ENCODE data around the gene WNT9B. TPM values are rescaled to one million over a fixed set of nuclear protein-coding genes. Genes with fewer than 3 reads are reported as not detected.

WNT9B gene
- total RNA-seq, 6 experiments from 2014 or later: not detected

GRCh38 chr17:46885415-46886309 lies 34.3 kb downstream of the WNT9B start:
- Mint-ChIP-seq H3K9me3 (no peaks in the 10 kb centered on the region), H3K4me3 (no peak overlapping the region), H3K36me3 (ENCODE audit: low read depth) (no peaks in the 10 kb centered on the region), H3K27me3 (ENCODE audit: insufficient read depth) (peaks cover 56% of the 10 kb centered on the region), H3K4me1 (ENCODE audit: low read depth) (no peaks in the 10 kb centered on the region), H3K27ac (no peak overlapping the region)
- no peak for TF ChIP-seq CTCF (IDR thresholded peaks at IDR 0.05)
- DNase-seq: no peak

DNA sequence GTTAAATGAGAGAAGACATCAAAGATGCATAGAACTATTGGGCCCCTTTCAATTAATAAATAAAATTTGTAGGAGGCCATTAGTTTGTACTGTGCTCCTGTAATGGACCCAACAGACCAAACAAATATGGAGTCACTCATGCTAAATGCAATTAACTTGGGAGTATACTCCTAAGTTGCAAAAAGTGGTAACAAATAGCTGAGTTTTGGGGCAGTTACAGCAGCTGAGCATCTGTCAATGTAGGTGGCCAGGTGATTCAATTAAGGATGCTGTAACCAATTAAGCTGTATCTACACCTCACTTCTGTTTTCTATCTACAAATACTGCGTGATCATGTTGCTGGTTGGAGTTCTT lies 34.9 kb downstream of the WNT9B start:
- Mint-ChIP-seq H3K27ac (no peak overlapping the region), H3K27me3 (ENCODE audit: insufficient read depth) (peaks cover 60% of the 10 kb centered on the region), H3K4me1 (ENCODE audit: low read depth) (no peaks in the 10 kb centered on the region), H3K9me3 (no peaks in the 10 kb centered on the region), H3K36me3 (ENCODE audit: low read depth) (no peaks in the 10 kb centered on the region), H3K4me3 (no peak overlapping the region)
- TF ChIP-seq CTCF (IDR thresholded peaks at IDR 0.05): no peak
- no peak for DNase-seq

- no peaks in the 10 kb centered on the region for H3K9me3 Mint-ChIP-seq
- peaks cover 73% of the 10 kb centered on the region for H3K27me3 Mint-ChIP-seq (ENCODE audit: insufficient read depth)
- no peak for DNase-seq
- H3K4me1 Mint-ChIP-seq (ENCODE audit: low read depth): no peaks in the 10 kb centered on the region
- no peak overlapping the region for H3K27ac Mint-ChIP-seq
- no peak for TF ChIP-seq CTCF (IDR thresholded peaks at IDR 0.05)
- H3K36me3 Mint-ChIP-seq (ENCODE audit: low read depth): no peaks in the 10 kb centered on the region
- H3K4me3 Mint-ChIP-seq: no peak overlapping the region
Measured at GRCh38 chr17:46887717-46888116, 36.3 kb downstream of the WNT9B start.

GRCh38 chr17:46888727-46889126 lies 37.3 kb downstream of the WNT9B start:
- no peaks in the 10 kb centered on the region for H3K36me3 Mint-ChIP-seq (ENCODE audit: low read depth)
- H3K9me3 Mint-ChIP-seq: no peaks in the 10 kb centered on the region
- H3K4me3 Mint-ChIP-seq: no peak overlapping the region
- DNase-seq: no peak
- TF ChIP-seq CTCF (IDR thresholded peaks at IDR 0.05): no peak
- H3K4me1 Mint-ChIP-seq (ENCODE audit: low read depth): no peaks in the 10 kb centered on the region
- H3K27ac Mint-ChIP-seq: no peak overlapping the region
- peaks cover 82% of the 10 kb centered on the region for H3K27me3 Mint-ChIP-seq (ENCODE audit: insufficient read depth)

DNA sequence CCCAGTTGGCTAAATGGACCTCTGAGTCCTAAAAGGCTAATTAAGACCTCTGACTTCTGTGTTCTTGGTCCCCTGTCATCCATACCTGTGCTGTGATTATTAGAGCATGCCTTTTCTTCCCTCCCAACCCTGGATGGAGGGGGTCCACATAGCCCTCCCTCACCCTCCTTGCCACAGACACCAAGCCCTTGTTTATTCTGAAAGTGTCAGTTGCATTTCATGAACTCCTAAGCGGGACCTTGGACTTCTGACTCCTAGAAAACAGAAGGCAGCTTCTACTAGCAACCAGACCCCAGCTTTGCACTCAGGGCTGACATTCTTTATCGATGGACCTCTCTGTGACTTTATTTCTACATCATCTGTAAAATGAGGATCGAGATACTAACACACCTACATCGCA lies 38.1 kb downstream of the WNT9B start:
- DNase-seq: no peak
- no peaks in the 10 kb centered on the region for H3K4me1 Mint-ChIP-seq (ENCODE audit: low read depth)
- peaks cover 83% of the 10 kb centered on the region for H3K27me3 Mint-ChIP-seq (ENCODE audit: insufficient read depth)
- no peak overlapping the region for H3K27ac Mint-ChIP-seq
- no peak for TF ChIP-seq CTCF (IDR thresholded peaks at IDR 0.05)
- no peaks in the 10 kb centered on the region for H3K9me3 Mint-ChIP-seq
- H3K4me3 Mint-ChIP-seq: no peak overlapping the region
- H3K36me3 Mint-ChIP-seq (ENCODE audit: low read depth): no peaks in the 10 kb centered on the region

All from HFFc6 (cell line).